SK-N-SH treated with all-trans-retinoic acid at 6 μM for 48 hours (cell line): ENCODE measurements around the gene SYNPO.

ENCODE experiments used
- BACH2 ChIP-seq: fragments of 250-450 bp; sonication (Bioruptor Pico); IDR thresholded peaks from 2 replicates; pipeline ENCODE4 v1.9.0; 2021; ENCODE audit warnings: mild to moderate bottlenecking, borderline replicate concordance
- CREB5 ChIP-seq: fragments of 250-450 bp; sonication (Bioruptor Pico); IDR thresholded peaks from 2 replicates; pipeline ENCODE4 v1.5.1; 2020; ENCODE audit warnings: low read depth, mild to moderate bottlenecking, moderate library complexity
- CSDC2 ChIP-seq: fragments of 250-450 bp; sonication (Bioruptor Pico); IDR thresholded peaks from 2 replicates; pipeline ENCODE4 v1.5.0; 2020; ENCODE audit warnings: mild to moderate bottlenecking, moderate library complexity
- ESRRG ChIP-seq: fragments of 250-450 bp; sonication (Bioruptor Pico); IDR thresholded peaks from 2 replicates; pipeline ENCODE4 v1.6.1; 2021; ENCODE audit warnings: mild to moderate bottlenecking
- GLIS3 ChIP-seq: fragments of 250-450 bp; sonication (Bioruptor Pico); IDR thresholded peaks from 2 replicates; pipeline ENCODE4 v1.5.0; 2020; ENCODE audit warnings: mild to moderate bottlenecking, moderate library complexity
- ISL1 ChIP-seq: fragments of 250-450 bp; sonication (Bioruptor Pico); IDR thresholded peaks from 2 replicates; pipeline ENCODE4 v2.1.2; 2022; ENCODE audit warnings: mild to moderate bottlenecking, moderate library complexity
- PATZ1 ChIP-seq: fragments of 250-450 bp; sonication (Bioruptor Pico); IDR thresholded peaks from 2 replicates; pipeline ENCODE4 v1.8.0; 2020; ENCODE audit warnings: mild to moderate bottlenecking, moderate library complexity, borderline replicate concordance
- RARB ChIP-seq: fragments of 250-450 bp; sonication (Bioruptor Pico); IDR thresholded peaks from 2 replicates; pipeline ENCODE4 v1.8.0; 2021; ENCODE audit warnings: mild to moderate bottlenecking, moderate library complexity
- SNAI2 ChIP-seq: fragments of 250-450 bp; sonication (Bioruptor Pico); IDR thresholded peaks from 2 replicates; pipeline ENCODE4 v1.5.0; 2020; ENCODE audit warnings: mild to moderate bottlenecking, moderate library complexity
- ZC3H10 ChIP-seq: fragments of 250-450 bp; sonication (Bioruptor Pico); IDR thresholded peaks from 2 replicates; pipeline ENCODE4 v1.5.1; 2021; ENCODE audit warnings: mild to moderate bottlenecking, moderate library complexity
- ZFP3 ChIP-seq: fragments of 250-450 bp; sonication (Bioruptor Pico); IDR thresholded peaks from 2 replicates; pipeline ENCODE4 v1.5.0; 2020; ENCODE audit warnings: mild to moderate bottlenecking, moderate library complexity
- ZFP30 ChIP-seq: fragments of 450-650 bp; formaldehyde crosslinking; IDR thresholded peaks from 2 replicates; pipeline ENCODE4 v1.5.0; 2022; ENCODE audit warnings: mild to moderate bottlenecking, moderate library complexity
- ZNF565 ChIP-seq: fragments of 450-650 bp; formaldehyde crosslinking; conservative IDR thresholded peaks from 2 replicates; pipeline ENCODE4 v1.5.0; 2020; ENCODE audit warnings: low read depth, mild to moderate bottlenecking, moderate library complexity
- ZNF8 ChIP-seq: fragments of 450-650 bp; formaldehyde crosslinking; IDR thresholded peaks from 2 replicates; pipeline ENCODE4 v1.5.0; 2020; ENCODE audit warnings: mild to moderate bottlenecking, moderate library complexity

- no peak for TF ChIP-seq ZFP30 (CRISPR knock-in tag)
- no peak for TF ChIP-seq ZFP3 (CRISPR knock-in tag)
- TF ChIP-seq ISL1 (CRISPR knock-in tag) = no peak
- no peak for TF ChIP-seq CREB5 (CRISPR knock-in tag)
- TF ChIP-seq GLIS3 = no peak
- no peak for TF ChIP-seq ZNF8
- TF ChIP-seq ZNF565 = no peak
- no peak for TF ChIP-seq PATZ1 (CRISPR knock-in tag)
- TF ChIP-seq RARB = no peak
- TF ChIP-seq CSDC2 (CRISPR knock-in tag) = no peak
- TF ChIP-seq ESRRG = no peak
- TF ChIP-seq BACH2 (CRISPR knock-in tag) = no peak
- no peak for TF ChIP-seq ZC3H10
- no peak for TF ChIP-seq SNAI2 (CRISPR knock-in tag)
Measured at GRCh38 chr5:150604010-150604409, 36.5 kb upstream of the SYNPO start.
